ENCODE measurements around the gene C7. TPM values are rescaled to one million over a fixed set of nuclear protein-coding genes. Genes with fewer than 3 reads are reported as not detected.

C7 gene
- total and polyA plus RNA-seq, 2 of the 13 experiments (the other 11 are each of a cell fraction or from before 2014, with no cell fraction given), result 1.7 to 3.5 TPM

GRCh38 chr5:40866844-40867243, 42.5 kb upstream of the C7 start:
- in situ Hi-C loops (cut with HindIII; ENCODE audit: extremely low pct_ligation_motif_present, low pct_unique_long_range_greater_than_20kb) (no loop called here), intact Hi-C loops (cut with micrococcal nuclease; ENCODE audit: unreplicated experiment) (no loop called here)
- Histone ChIP-seq H3K4me2 (ENCODE audit: low read depth, low read length) (no peak overlapping the region), H3K27ac (ENCODE audit: extremely low read length, insufficient read depth, low read length) (no peak overlapping the region), H3K27me3 (ENCODE audit: control insufficient read depth in 1 of 2, insufficient read depth in 2 of 2, low read length in 2 of 2) (peaks cover 0 to 1% of the 10 kb centered on the region in 2 experiments; a peak in 3 of 5 replicates), H3K4me3 (replicated peaks in 1 of 3; ENCODE audit: insufficient read depth in 1 of 3, low read depth in 2 of 3, low read length in 3 of 3) (no peak overlapping the region), H3K9me3 (ENCODE audit: low read length) (no peaks in the 10 kb centered on the region), H3K9ac (ENCODE audit: insufficient read depth, low read depth, low read length) (no peak overlapping the region), H3K4me1 (ENCODE audit: insufficient read depth, low read length) (peaks cover 4% of the 10 kb centered on the region; the same call in 1 of the 2 replicates), H3K36me3 (replicated peaks in 1 of 2; ENCODE audit: control insufficient read depth in 1 of 2, insufficient read depth in 2 of 2, low read length in 2 of 2) (no peaks in the 10 kb centered on the region), H4K20me1 (ENCODE audit: insufficient read depth, low read length) (no peaks in the 10 kb centered on the region), H2AFZ (ENCODE audit: low read length) (no peak overlapping the region), H3K79me2 (ENCODE audit: insufficient read depth, low read length) (no peaks in the 10 kb centered on the region)
- POLR2A ChIA-PET, result no interaction called here
- WGBS (ENCODE audit: low lambda C conversion rate), result 61% methylated on average over 5 of the region's 5 CpGs
- TF ChIP-seq AGO1 (IDR thresholded peaks at IDR 0.05; ENCODE audit: low read depth, low read length, poor library complexity, severe bottlenecking) (no peak), HMGA1 (CRISPR knock-in tag; conservative IDR thresholded peaks at IDR 0.05) (no peak), ZNF749 (CRISPR knock-in tag; IDR thresholded peaks at IDR 0.05; ENCODE audit: borderline replicate concordance) (no peak), FOXO1 (CRISPR knock-in tag; IDR thresholded peaks at IDR 0.05) (no peak), ZNF678 (CRISPR knock-in tag; IDR thresholded peaks at IDR 0.05) (no peak), GTF3A (CRISPR knock-in tag; conservative IDR thresholded peaks at IDR 0.05) (no peak), ZEB1 (IDR thresholded peaks at IDR 0.05; ENCODE audit: insufficient replicate concordance, low read depth) (no peak), BCL6 (CRISPR knock-in tag; IDR thresholded peaks at IDR 0.05) (no peak), ZNF562 (CRISPR knock-in tag; IDR thresholded peaks at IDR 0.05; ENCODE audit: borderline replicate concordance) (no peak), ZNF326 (CRISPR knock-in tag; IDR thresholded peaks at IDR 0.05; ENCODE audit: borderline replicate concordance) (no peak)
- no TSS peak for BruUV-seq (replicated peaks)
- FAIRE-seq (no peak), ATAC-seq (peak; percentile 24), DNase-seq (ENCODE audit: low spot score) (no peak)
- CTCF ChIA-PET (ENCODE audit: low intra/inter-chr PET ratio, low total read pairs), result no interaction called here

- Histone ChIP-seq H3K36me3 (replicated peaks in 1 of 2; ENCODE audit: control insufficient read depth in 1 of 2, insufficient read depth in 2 of 2, low read length in 2 of 2) (no peaks in the 10 kb centered on the region), H3K4me3 (replicated peaks in 1 of 3; ENCODE audit: insufficient read depth in 1 of 3, low read depth in 2 of 3, low read length in 3 of 3) (no peak overlapping the region), H3K27ac (ENCODE audit: extremely low read length, insufficient read depth, low read length) (no peak overlapping the region), H4K20me1 (ENCODE audit: insufficient read depth, low read length) (no peaks in the 10 kb centered on the region), H3K27me3 (ENCODE audit: control insufficient read depth in 1 of 2, insufficient read depth in 2 of 2, low read length in 2 of 2) (peaks cover 0 to 1% of the 10 kb centered on the region in 2 experiments; a peak in 2 of 5 replicates), H2AFZ (ENCODE audit: low read length) (no peak overlapping the region), H3K79me2 (ENCODE audit: insufficient read depth, low read length) (no peaks in the 10 kb centered on the region), H3K4me1 (ENCODE audit: insufficient read depth, low read length) (no peaks in the 10 kb centered on the region), H3K9me3 (ENCODE audit: low read length) (no peaks in the 10 kb centered on the region), H3K4me2 (ENCODE audit: low read depth, low read length) (no peak overlapping the region), H3K9ac (ENCODE audit: insufficient read depth, low read depth, low read length) (no peak overlapping the region)
- TF ChIP-seq ZNF10 (CRISPR knock-in tag; IDR thresholded peaks at IDR 0.05; ENCODE audit: borderline replicate concordance, low read depth), result no peak
- TF ChIP-seq ZNF253 (CRISPR knock-in tag; IDR thresholded peaks at IDR 0.05; ENCODE audit: borderline replicate concordance), result no peak
- no peak for ATAC-seq
- POLR2A ChIA-PET, result no interaction called here
- CTCF ChIA-PET (ENCODE audit: low intra/inter-chr PET ratio, low total read pairs), result no interaction called here
- 54% methylated on average over 1 of the region's 1 CpG for WGBS (ENCODE audit: low lambda C conversion rate)
- in situ Hi-C loops (cut with HindIII; ENCODE audit: extremely low pct_ligation_motif_present, low pct_unique_long_range_greater_than_20kb) (no loop called here), intact Hi-C loops (cut with micrococcal nuclease; ENCODE audit: unreplicated experiment) (no loop called here)
- no peak for FAIRE-seq
- no TSS peak for BruUV-seq (replicated peaks)
- no peak for DNase-seq (ENCODE audit: low spot score)
Observed at GRCh38 chr5:40869384-40869783, 39.9 kb upstream of the C7 start.
